ENCODE data around the gene AGAP2. TPM values are rescaled to one million over a fixed set of nuclear protein-coding genes. Genes with fewer than 3 reads are reported as not detected.
"Not testable (repeated sequence)": the region's sequence is repeated elsewhere in the genome, so short reads cannot be mapped to it uniquely, and the experiment has no call there.

Gene AGAP2
- total and polyA plus RNA-seq, 2 of the 8 experiments (the other 6 are each of a cell fraction or from before 2014, with no cell fraction given), result 1.5 TPM

DNA sequence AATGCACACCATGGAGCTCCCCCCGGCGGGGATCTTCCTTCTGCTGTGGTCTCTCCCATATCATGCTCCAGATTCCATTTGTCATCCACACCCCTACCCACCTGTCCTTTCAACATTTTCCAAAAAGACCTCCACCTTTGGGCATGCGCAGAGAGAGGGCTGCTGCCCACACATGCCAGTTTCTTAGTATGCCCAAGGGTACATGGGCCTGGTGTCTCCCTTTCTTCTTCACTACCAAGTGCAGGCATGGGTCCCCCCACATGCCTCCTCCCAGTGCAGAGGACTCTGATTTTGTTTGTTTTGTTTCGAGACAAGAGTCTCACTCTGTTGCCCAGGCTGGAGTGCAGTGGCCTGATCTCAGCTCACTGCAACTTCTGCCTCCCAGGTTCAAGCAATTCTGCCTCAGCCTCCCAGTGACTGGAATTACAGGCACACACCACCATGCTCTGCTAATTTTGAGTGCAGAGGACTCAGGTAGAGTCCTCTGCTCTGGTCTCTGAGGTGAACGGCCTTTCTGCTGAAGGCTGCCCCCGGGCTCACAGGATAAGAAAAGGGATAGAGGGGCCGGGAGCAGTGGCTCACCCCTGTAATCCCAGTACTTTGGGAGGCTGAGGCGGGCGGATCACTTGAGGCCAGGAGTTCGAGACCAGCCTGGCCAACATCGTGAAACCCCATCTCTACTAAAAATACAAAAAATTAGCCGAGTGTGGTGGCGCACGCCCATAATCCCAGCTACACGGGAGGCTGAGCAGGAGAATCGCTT is 16.5 kb downstream of the AGAP2 start:
- H3K79me1 ChIP-seq (ENCODE audit: low read depth, low read length); H3K9me3 ChIP-seq (ENCODE audit: insufficient read depth in 2 of 2, low read depth in 1 of 2, low read length in 1 of 2); H2BK15ac ChIP-seq (ENCODE audit: low read length); H3K27ac ChIP-seq (ENCODE audit: low read depth, low read length); H4K5ac ChIP-seq (ENCODE audit: insufficient read length, low read depth, low read length); H2BK12ac ChIP-seq (ENCODE audit: low read depth, low read length); H3K23ac ChIP-seq (ENCODE audit: insufficient read length); H4K20me1 ChIP-seq (replicated peaks in 1 of 2; ENCODE audit: control insufficient read depth in 1 of 2, insufficient read depth in 2 of 2, low read length in 2 of 2); H3K4me2 ChIP-seq (ENCODE audit: insufficient read depth in 1 of 2, low read depth in 2 of 2, low read length in 2 of 2); H2BK5ac ChIP-seq (ENCODE audit: low read depth, low read length); H3K4me3 ChIP-seq (ENCODE audit: extremely low read depth in 1 of 4, insufficient read depth in 2 of 4, low read depth in 3 of 4, low read length in 4 of 4); H3K56ac ChIP-seq (replicated peaks; ENCODE audit: insufficient read length, low read depth, low read length); H3K4ac ChIP-seq (replicated peaks; ENCODE audit: insufficient read length, low read depth, low read length); H2AK5ac ChIP-seq (ENCODE audit: low read depth, low read length); H3K14ac ChIP-seq (ENCODE audit: insufficient read length); H2AFZ ChIP-seq (ENCODE audit: low read length); H4K91ac ChIP-seq (replicated peaks; ENCODE audit: insufficient read length, low read length); H2BK20ac ChIP-seq (ENCODE audit: low read length); H3K79me2 ChIP-seq (ENCODE audit: control insufficient read depth in 1 of 2, insufficient read depth in 2 of 2, low read length in 2 of 2); H3K18ac ChIP-seq (ENCODE audit: extremely low read depth, low read length); FAIRE-seq; H3K9ac ChIP-seq (replicated peaks in 1 of 4; ENCODE audit: extremely low read depth in 1 of 4, low read depth in 3 of 4, low read length in 3 of 4); H4K8ac ChIP-seq (ENCODE audit: extremely low read depth, insufficient read depth, low read length); H2BK120ac ChIP-seq (replicated peaks; ENCODE audit: low read depth, low read length): not testable (repeated sequence)
- DNase-seq (ENCODE audit: low read depth in 1 of 2, low spot score in 2 of 2), result peak in 1 of 2 experiments; percentile 23
- Histone ChIP-seq H3K27me3 (replicated peaks in 1 of 4; ENCODE audit: control insufficient read depth in 3 of 4, extremely low read depth in 1 of 4, insufficient read depth in 3 of 4, low read length in 3 of 4) (peaks cover 8 to 30% (median 22%) of the 10 kb centered on the region in 4 experiments), H3K4me1 (replicated peaks in 1 of 4; ENCODE audit: control insufficient read depth in 3 of 4, insufficient read depth in 4 of 4, low read length in 3 of 4) (peaks cover 0 to 12% (median 6%) of the 10 kb centered on the region in 4 experiments; a peak in 5 of 7 replicates), H3K23me2 (ENCODE audit: low read depth, low read length) (peaks cover 10% of the 10 kb centered on the region; the same call in 1 of the 2 replicates), H3K36me3 (ENCODE audit: control insufficient read depth in 2 of 4, insufficient read depth in 4 of 4, low read length in 3 of 4) (peaks cover 0 to 16% (median 3%) of the 10 kb centered on the region in 4 experiments; a peak in 4 of 8 replicates)
- 89% methylated on average over 16 of the region's 16 CpGs; no CpG with 5 or more reads in 1 of the 2 experiments for WGBS, 2 experiments (ENCODE audit: extremely low coverage in 1 of 2, insufficient coverage in 1 of 2, insufficient read length in 1 of 2, insufficient replicate concordance in 2 of 2, low coverage in 1 of 2, low lambda C conversion rate in 2 of 2, missing lambda C conversion rate in 1 of 2)
- ChIA-PET POLR2A (ENCODE audit: partially characterized antibody) (interaction anchor here (0.6 to 7.4 kb wide), 4 partner anchors 9 to 131 kb away, joined by 3 to 59 read pairs (median 5); partner anchors contain the start of genes AGAP2 and PIP4K2C), CTCF (ENCODE audit: partially characterized antibody) (interaction anchor here (0.8 to 11.7 kb wide), 5 partner anchors 16 to 146 kb away, joined by 3 to 149 read pairs (median 4); partner anchors contain the start of genes AGAP2 and OS9)
